ENCODE data around the gene SRPRB.

DNA sequence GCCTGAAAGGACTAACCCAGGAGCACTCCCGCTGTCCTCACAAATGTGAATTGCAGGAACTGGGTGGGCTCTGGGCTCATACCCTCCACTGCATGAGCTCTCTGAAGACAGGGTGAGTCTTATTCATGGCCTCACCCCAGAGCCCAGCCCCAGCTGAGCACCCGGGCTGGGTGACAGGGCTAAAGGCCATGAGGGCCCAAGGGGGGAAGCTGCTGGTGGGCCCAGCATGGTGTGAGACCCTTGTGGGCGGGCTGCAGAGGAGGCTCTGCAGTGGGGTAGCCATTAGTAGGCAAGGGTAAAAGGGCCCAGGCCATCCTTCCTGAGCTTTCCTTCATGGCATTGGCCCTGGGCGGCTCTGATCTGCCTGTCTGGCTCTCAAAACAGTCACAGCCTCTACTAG is 30.3 kb downstream of the SRPRB start:
- TF ChIP-seq, protein P1, sequence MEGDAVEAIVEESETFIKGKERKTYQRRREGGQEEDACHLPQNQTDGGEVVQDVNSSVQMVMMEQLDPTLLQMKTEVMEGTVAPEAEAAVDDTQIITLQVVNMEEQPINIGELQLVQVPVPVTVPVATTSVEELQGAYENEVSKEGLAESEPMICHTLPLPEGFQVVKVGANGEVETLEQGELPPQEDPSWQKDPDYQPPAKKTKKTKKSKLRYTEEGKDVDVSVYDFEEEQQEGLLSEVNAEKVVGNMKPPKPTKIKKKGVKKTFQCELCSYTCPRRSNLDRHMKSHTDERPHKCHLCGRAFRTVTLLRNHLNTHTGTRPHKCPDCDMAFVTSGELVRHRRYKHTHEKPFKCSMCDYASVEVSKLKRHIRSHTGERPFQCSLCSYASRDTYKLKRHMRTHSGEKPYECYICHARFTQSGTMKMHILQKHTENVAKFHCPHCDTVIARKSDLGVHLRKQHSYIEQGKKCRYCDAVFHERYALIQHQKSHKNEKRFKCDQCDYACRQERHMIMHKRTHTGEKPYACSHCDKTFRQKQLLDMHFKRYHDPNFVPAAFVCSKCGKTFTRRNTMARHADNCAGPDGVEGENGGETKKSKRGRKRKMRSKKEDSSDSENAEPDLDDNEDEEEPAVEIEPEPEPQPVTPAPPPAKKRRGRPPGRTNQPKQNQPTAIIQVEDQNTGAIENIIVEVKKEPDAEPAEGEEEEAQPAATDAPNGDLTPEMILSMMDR (IDR thresholded peaks at IDR 0.05; ENCODE audit: low read depth, low read length, poor library complexity, severe bottlenecking) = no peak
- no peak for TF ChIP-seq EZH2phosphoT487 (IDR thresholded peaks at IDR 0.05; ENCODE audit: borderline replicate concordance, low read length)
